Measurements from ENCODE around the gene SYPL1.

Gene SYPL1

GRCh38 chr7:106102387-106102966, 9.6 kb downstream of the SYPL1 start:
- H3K4me3 ChIP-seq (ENCODE audit: low read depth, low read length) = no peak overlapping the region
- no peaks in the 10 kb centered on the region for H3K4me1 ChIP-seq (ENCODE audit: control insufficient read depth, insufficient read depth, low read length)
- H3K36me3 ChIP-seq (ENCODE audit: control insufficient read depth, insufficient read depth, low read length) = no peaks in the 10 kb centered on the region
- H3K9me3 ChIP-seq (ENCODE audit: control insufficient read depth, insufficient read depth, low read length) = no peaks in the 10 kb centered on the region
- no peak overlapping the region for H3K9ac ChIP-seq (ENCODE audit: low read depth, low read length)
- no peaks in the 10 kb centered on the region for H3K27me3 ChIP-seq (ENCODE audit: control insufficient read depth, insufficient read depth, low read length)

GRCh38 chr7:106101726-106102125, 10.4 kb downstream of the SYPL1 start:
- H3K4me3 ChIP-seq (ENCODE audit: low read depth, low read length) = no peak overlapping the region

GRCh38 chr7:106100863-106101629, 11.1 kb downstream of the SYPL1 start:
- Histone ChIP-seq H3K36me3 (ENCODE audit: control insufficient read depth, insufficient read depth, low read length) (no peaks in the 10 kb centered on the region), H3K9me3 (ENCODE audit: control insufficient read depth, insufficient read depth, low read length) (no peaks in the 10 kb centered on the region), H3K27me3 (ENCODE audit: control insufficient read depth, insufficient read depth, low read length) (no peaks in the 10 kb centered on the region), H3K4me3 (ENCODE audit: low read depth, low read length) (no peak overlapping the region), H3K4me1 (ENCODE audit: control insufficient read depth, insufficient read depth, low read length) (no peaks in the 10 kb centered on the region), H3K9ac (ENCODE audit: low read depth, low read length) (no peak overlapping the region)

More at GRCh38 chr7:106101726-106102125, 10.4 kb downstream of the SYPL1 start:
- no peak overlapping the region for H3K9ac ChIP-seq (ENCODE audit: low read depth, low read length)
- H3K9me3 ChIP-seq (ENCODE audit: control insufficient read depth, insufficient read depth, low read length) = no peaks in the 10 kb centered on the region
- H3K36me3 ChIP-seq (ENCODE audit: control insufficient read depth, insufficient read depth, low read length) = no peaks in the 10 kb centered on the region
- no peaks in the 10 kb centered on the region for H3K4me1 ChIP-seq (ENCODE audit: control insufficient read depth, insufficient read depth, low read length)
- no peaks in the 10 kb centered on the region for H3K27me3 ChIP-seq (ENCODE audit: control insufficient read depth, insufficient read depth, low read length)

- H3K4me1 ChIP-seq (ENCODE audit: control insufficient read depth, insufficient read depth, low read length) = no peaks in the 10 kb centered on the region
- no peak overlapping the region for H3K9ac ChIP-seq (ENCODE audit: low read depth, low read length)
- H3K27me3 ChIP-seq (ENCODE audit: control insufficient read depth, insufficient read depth, low read length) = no peaks in the 10 kb centered on the region
- H3K9me3 ChIP-seq (ENCODE audit: control insufficient read depth, insufficient read depth, low read length) = no peaks in the 10 kb centered on the region
- H3K4me3 ChIP-seq (ENCODE audit: low read depth, low read length) = no peak overlapping the region
- H3K36me3 ChIP-seq (ENCODE audit: control insufficient read depth, insufficient read depth, low read length) = no peaks in the 10 kb centered on the region
These were observed 12.6 kb downstream of the SYPL1 start for GRCh38 chr7:106099539-106099938.

- Histone ChIP-seq H3K4me1 (ENCODE audit: control insufficient read depth, insufficient read depth, low read length) (no peaks in the 10 kb centered on the region), H3K36me3 (ENCODE audit: control insufficient read depth, insufficient read depth, low read length) (no peaks in the 10 kb centered on the region)
These were observed 13.2 kb downstream of the SYPL1 start for GRCh38 chr7:106098889-106099288.

GRCh38 chr7:106095634-106096033, 16.5 kb downstream of the SYPL1 start:
- Histone ChIP-seq H3K27me3 (ENCODE audit: control insufficient read depth, insufficient read depth, low read length) (no peaks in the 10 kb centered on the region), H3K36me3 (ENCODE audit: control insufficient read depth, insufficient read depth, low read length) (no peaks in the 10 kb centered on the region), H3K9me3 (ENCODE audit: control insufficient read depth, insufficient read depth, low read length) (no peaks in the 10 kb centered on the region), H3K9ac (ENCODE audit: low read depth, low read length) (no peak overlapping the region), H3K4me3 (ENCODE audit: low read depth, low read length) (no peak overlapping the region), H3K4me1 (ENCODE audit: control insufficient read depth, insufficient read depth, low read length) (no peaks in the 10 kb centered on the region)

More at GRCh38 chr7:106098889-106099288, 13.2 kb downstream of the SYPL1 start:
- H3K9me3 ChIP-seq (ENCODE audit: control insufficient read depth, insufficient read depth, low read length) = no peaks in the 10 kb centered on the region
- H3K4me3 ChIP-seq (ENCODE audit: low read depth, low read length) = no peak overlapping the region
- H3K9ac ChIP-seq (ENCODE audit: low read depth, low read length) = no peak overlapping the region
- H3K27me3 ChIP-seq (ENCODE audit: control insufficient read depth, insufficient read depth, low read length) = no peaks in the 10 kb centered on the region

- Histone ChIP-seq H3K4me1 (ENCODE audit: control insufficient read depth, insufficient read depth, low read length) (no peaks in the 10 kb centered on the region), H3K27me3 (ENCODE audit: control insufficient read depth, insufficient read depth, low read length) (no peaks in the 10 kb centered on the region), H3K9me3 (ENCODE audit: control insufficient read depth, insufficient read depth, low read length) (no peaks in the 10 kb centered on the region), H3K36me3 (ENCODE audit: control insufficient read depth, insufficient read depth, low read length) (no peaks in the 10 kb centered on the region), H3K9ac (ENCODE audit: low read depth, low read length) (no peak overlapping the region), H3K4me3 (ENCODE audit: low read depth, low read length) (no peak overlapping the region)
These were observed 17.3 kb downstream of the SYPL1 start for GRCh38 chr7:106094780-106095179.

GRCh38 chr7:106092204-106092603, 19.9 kb downstream of the SYPL1 start:
- Histone ChIP-seq H3K9ac (ENCODE audit: low read depth, low read length) (no peak overlapping the region), H3K4me1 (ENCODE audit: control insufficient read depth, insufficient read depth, low read length) (no peaks in the 10 kb centered on the region), H3K36me3 (ENCODE audit: control insufficient read depth, insufficient read depth, low read length) (no peaks in the 10 kb centered on the region), H3K9me3 (ENCODE audit: control insufficient read depth, insufficient read depth, low read length) (no peaks in the 10 kb centered on the region), H3K4me3 (ENCODE audit: low read depth, low read length) (no peak overlapping the region), H3K27me3 (ENCODE audit: control insufficient read depth, insufficient read depth, low read length) (no peaks in the 10 kb centered on the region)

GRCh38 chr7:106089647-106090046, 22.5 kb downstream of the SYPL1 start:
- no peaks in the 10 kb centered on the region for H3K36me3 ChIP-seq (ENCODE audit: control insufficient read depth, insufficient read depth, low read length)
- H3K27me3 ChIP-seq (ENCODE audit: control insufficient read depth, insufficient read depth, low read length) = no peaks in the 10 kb centered on the region
- H3K4me1 ChIP-seq (ENCODE audit: control insufficient read depth, insufficient read depth, low read length) = no peaks in the 10 kb centered on the region
- H3K4me3 ChIP-seq (ENCODE audit: low read depth, low read length) = no peak overlapping the region
- no peaks in the 10 kb centered on the region for H3K9me3 ChIP-seq (ENCODE audit: control insufficient read depth, insufficient read depth, low read length)
- H3K9ac ChIP-seq (ENCODE audit: low read depth, low read length) = no peak overlapping the region

GRCh38 chr7:106088014-106088413, 24.1 kb downstream of the SYPL1 start:
- Histone ChIP-seq H3K9ac (ENCODE audit: low read depth, low read length) (no peak overlapping the region), H3K4me3 (ENCODE audit: low read depth, low read length) (no peak overlapping the region), H3K36me3 (ENCODE audit: control insufficient read depth, insufficient read depth, low read length) (no peaks in the 10 kb centered on the region), H3K4me1 (ENCODE audit: control insufficient read depth, insufficient read depth, low read length) (no peaks in the 10 kb centered on the region), H3K9me3 (ENCODE audit: control insufficient read depth, insufficient read depth, low read length) (no peaks in the 10 kb centered on the region), H3K27me3 (ENCODE audit: control insufficient read depth, insufficient read depth, low read length) (no peaks in the 10 kb centered on the region)

- H3K9ac ChIP-seq (ENCODE audit: low read depth, low read length) = no peak overlapping the region
- no peaks in the 10 kb centered on the region for H3K36me3 ChIP-seq (ENCODE audit: control insufficient read depth, insufficient read depth, low read length)
- H3K9me3 ChIP-seq (ENCODE audit: control insufficient read depth, insufficient read depth, low read length) = no peaks in the 10 kb centered on the region
- no peaks in the 10 kb centered on the region for H3K27me3 ChIP-seq (ENCODE audit: control insufficient read depth, insufficient read depth, low read length)
- no peaks in the 10 kb centered on the region for H3K4me1 ChIP-seq (ENCODE audit: control insufficient read depth, insufficient read depth, low read length)
- H3K4me3 ChIP-seq (ENCODE audit: low read depth, low read length) = no peak overlapping the region
These were observed 26.1 kb downstream of the SYPL1 start for GRCh38 chr7:106086062-106086461.

GRCh38 chr7:106085015-106085414, 27.1 kb downstream of the SYPL1 start:
- no peaks in the 10 kb centered on the region for H3K36me3 ChIP-seq (ENCODE audit: control insufficient read depth, insufficient read depth, low read length)
- H3K4me1 ChIP-seq (ENCODE audit: control insufficient read depth, insufficient read depth, low read length) = no peaks in the 10 kb centered on the region
- no peak overlapping the region for H3K9ac ChIP-seq (ENCODE audit: low read depth, low read length)

More at GRCh38 chr7:106085015-106085414, 27.1 kb downstream of the SYPL1 start:
- Histone ChIP-seq H3K9me3 (ENCODE audit: control insufficient read depth, insufficient read depth, low read length) (no peaks in the 10 kb centered on the region), H3K4me3 (ENCODE audit: low read depth, low read length) (no peak overlapping the region), H3K27me3 (ENCODE audit: control insufficient read depth, insufficient read depth, low read length) (no peaks in the 10 kb centered on the region)
